ENCODE measurements around the gene ZNF521. TPM values are rescaled to one million over a fixed set of nuclear protein-coding genes. Genes with fewer than 3 reads are reported as not detected.

ZNF521 gene
- total and polyA plus RNA-seq, 2 experiments from 2014 or later: 3.1 to 9.2 TPM

- Mint-ChIP-seq H3K27ac (no peak overlapping the region), H3K4me3 (no peak overlapping the region), H3K36me3 (ENCODE audit: low read depth) (no peaks in the 10 kb centered on the region), H3K4me1 (peaks cover 6% of the 10 kb centered on the region), H3K27me3 (ENCODE audit: insufficient read depth, low read depth, poor library complexity) (no peaks in the 10 kb centered on the region), H3K9me3 (no peaks in the 10 kb centered on the region)
- TF ChIP-seq, protein P1, sequence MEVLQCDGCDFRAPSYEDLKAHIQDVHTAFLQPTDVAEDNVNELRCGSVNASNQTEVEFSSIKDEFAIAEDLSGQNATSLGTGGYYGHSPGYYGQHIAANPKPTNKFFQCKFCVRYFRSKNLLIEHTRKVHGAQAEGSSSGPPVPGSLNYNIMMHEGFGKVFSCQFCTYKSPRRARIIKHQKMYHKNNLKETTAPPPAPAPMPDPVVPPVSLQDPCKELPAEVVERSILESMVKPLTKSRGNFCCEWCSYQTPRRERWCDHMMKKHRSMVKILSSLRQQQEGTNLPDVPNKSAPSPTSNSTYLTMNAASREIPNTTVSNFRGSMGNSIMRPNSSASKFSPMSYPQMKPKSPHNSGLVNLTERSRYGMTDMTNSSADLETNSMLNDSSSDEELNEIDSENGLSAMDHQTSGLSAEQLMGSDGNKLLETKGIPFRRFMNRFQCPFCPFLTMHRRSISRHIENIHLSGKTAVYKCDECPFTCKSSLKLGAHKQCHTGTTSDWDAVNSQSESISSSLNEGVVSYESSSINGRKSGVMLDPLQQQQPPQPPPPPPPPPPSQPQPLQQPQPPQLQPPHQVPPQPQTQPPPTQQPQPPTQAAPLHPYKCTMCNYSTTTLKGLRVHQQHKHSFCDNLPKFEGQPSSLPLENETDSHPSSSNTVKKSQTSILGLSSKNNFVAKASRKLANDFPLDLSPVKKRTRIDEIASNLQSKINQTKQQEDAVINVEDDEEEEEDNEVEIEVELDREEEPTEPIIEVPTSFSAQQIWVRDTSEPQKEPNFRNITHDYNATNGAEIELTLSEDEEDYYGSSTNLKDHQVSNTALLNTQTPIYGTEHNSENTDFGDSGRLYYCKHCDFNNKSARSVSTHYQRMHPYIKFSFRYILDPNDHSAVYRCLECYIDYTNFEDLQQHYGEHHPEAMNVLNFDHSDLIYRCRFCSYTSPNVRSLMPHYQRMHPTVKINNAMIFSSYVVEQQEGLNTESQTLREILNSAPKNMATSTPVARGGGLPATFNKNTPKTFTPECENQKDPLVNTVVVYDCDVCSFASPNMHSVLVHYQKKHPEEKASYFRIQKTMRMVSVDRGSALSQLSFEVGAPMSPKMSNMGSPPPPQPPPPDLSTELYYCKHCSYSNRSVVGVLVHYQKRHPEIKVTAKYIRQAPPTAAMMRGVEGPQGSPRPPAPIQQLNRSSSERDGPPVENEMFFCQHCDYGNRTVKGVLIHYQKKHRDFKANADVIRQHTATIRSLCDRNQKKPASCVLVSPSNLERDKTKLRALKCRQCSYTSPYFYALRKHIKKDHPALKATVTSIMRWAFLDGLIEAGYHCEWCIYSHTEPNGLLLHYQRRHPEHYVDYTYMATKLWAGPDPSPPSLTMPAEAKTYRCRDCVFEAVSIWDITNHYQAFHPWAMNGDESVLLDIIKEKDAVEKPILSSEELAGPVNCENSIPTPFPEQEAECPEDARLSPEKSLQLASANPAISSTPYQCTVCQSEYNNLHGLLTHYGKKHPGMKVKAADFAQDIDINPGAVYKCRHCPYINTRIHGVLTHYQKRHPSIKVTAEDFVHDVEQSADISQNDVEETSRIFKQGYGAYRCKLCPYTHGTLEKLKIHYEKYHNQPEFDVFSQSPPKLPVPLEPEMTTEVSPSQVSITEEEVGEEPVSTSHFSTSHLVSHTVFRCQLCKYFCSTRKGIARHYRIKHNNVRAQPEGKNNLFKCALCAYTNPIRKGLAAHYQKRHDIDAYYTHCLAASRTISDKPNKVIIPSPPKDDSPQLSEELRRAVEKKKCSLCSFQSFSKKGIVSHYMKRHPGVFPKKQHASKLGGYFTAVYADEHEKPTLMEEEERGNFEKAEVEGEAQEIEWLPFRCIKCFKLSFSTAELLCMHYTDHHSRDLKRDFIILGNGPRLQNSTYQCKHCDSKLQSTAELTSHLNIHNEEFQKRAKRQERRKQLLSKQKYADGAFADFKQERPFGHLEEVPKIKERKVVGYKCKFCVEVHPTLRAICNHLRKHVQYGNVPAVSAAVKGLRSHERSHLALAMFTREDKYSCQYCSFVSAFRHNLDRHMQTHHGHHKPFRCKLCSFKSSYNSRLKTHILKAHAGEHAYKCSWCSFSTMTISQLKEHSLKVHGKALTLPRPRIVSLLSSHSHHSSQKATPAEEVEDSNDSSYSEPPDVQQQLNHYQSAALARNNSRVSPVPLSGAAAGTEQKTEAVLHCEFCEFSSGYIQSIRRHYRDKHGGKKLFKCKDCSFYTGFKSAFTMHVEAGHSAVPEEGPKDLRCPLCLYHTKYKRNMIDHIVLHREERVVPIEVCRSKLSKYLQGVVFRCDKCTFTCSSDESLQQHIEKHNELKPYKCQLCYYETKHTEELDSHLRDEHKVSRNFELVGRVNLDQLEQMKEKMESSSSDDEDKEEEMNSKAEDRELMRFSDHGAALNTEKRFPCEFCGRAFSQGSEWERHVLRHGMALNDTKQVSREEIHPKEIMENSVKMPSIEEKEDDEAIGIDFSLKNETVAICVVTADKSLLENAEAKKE (CRISPR knock-in tag; IDR thresholded peaks at IDR 0.05): no peak
- TF ChIP-seq EZH2 (IDR thresholded peaks at IDR 0.05; ENCODE audit: low read depth, unreplicated experiment) (no peak), CREB1 (CRISPR knock-in tag; IDR thresholded peaks at IDR 0.05; ENCODE audit: low read depth) (no peak), NANOG (IDR thresholded peaks at IDR 0.05; ENCODE audit: borderline replicate concordance) (no peak), EZH2phosphoT487 (IDR thresholded peaks at IDR 0.05; ENCODE audit: unreplicated experiment) (no peak), POLR2AphosphoS5 (IDR thresholded peaks at IDR 0.05; ENCODE audit: low read depth) (no peak), ZNF331 (CRISPR knock-in tag; IDR thresholded peaks at IDR 0.05; ENCODE audit: low read depth) (no peak), STAT1 (IDR thresholded peaks at IDR 0.05; ENCODE audit: unreplicated experiment) (no peak), REST (IDR thresholded peaks at IDR 0.05; ENCODE audit: unreplicated experiment) (no peak)
- TF ChIP-seq, protein P2, sequence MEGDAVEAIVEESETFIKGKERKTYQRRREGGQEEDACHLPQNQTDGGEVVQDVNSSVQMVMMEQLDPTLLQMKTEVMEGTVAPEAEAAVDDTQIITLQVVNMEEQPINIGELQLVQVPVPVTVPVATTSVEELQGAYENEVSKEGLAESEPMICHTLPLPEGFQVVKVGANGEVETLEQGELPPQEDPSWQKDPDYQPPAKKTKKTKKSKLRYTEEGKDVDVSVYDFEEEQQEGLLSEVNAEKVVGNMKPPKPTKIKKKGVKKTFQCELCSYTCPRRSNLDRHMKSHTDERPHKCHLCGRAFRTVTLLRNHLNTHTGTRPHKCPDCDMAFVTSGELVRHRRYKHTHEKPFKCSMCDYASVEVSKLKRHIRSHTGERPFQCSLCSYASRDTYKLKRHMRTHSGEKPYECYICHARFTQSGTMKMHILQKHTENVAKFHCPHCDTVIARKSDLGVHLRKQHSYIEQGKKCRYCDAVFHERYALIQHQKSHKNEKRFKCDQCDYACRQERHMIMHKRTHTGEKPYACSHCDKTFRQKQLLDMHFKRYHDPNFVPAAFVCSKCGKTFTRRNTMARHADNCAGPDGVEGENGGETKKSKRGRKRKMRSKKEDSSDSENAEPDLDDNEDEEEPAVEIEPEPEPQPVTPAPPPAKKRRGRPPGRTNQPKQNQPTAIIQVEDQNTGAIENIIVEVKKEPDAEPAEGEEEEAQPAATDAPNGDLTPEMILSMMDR (conservative IDR thresholded peaks at IDR 0.05; ENCODE audit: low read depth in 2 of 2): no peak
- Histone ChIP-seq H3K4me2 (no peak overlapping the region), H3K27ac (ENCODE audit: low read depth) (no peak overlapping the region), H3F3A (replicated peaks; ENCODE audit: low read depth) (no peaks in the 10 kb centered on the region), H4K20me1 (replicated peaks; ENCODE audit: insufficient read depth) (no peaks in the 10 kb centered on the region), H3K36me3 (ENCODE audit: insufficient read depth) (no peaks in the 10 kb centered on the region), H3K9me2 (ENCODE audit: insufficient read depth) (no peaks in the 10 kb centered on the region), H3K27me3 (ENCODE audit: insufficient read depth) (no peaks in the 10 kb centered on the region), H2AFZ (no peak overlapping the region), H3K79me2 (replicated peaks; ENCODE audit: insufficient read depth) (no peaks in the 10 kb centered on the region), H3K4me3 (no peak overlapping the region), H3K4me1 (ENCODE audit: insufficient read depth) (peaks cover 6% of the 10 kb centered on the region)
- DNase-seq (ENCODE audit: low spot score) (no peak), ATAC-seq (no peak)
Observed at GRCh38 chr18:25210622-25211021, 141.3 kb downstream of the ZNF521 start.

Measured in GM23338 (cell line).